NT2/D1 (cell line): ENCODE results near the gene PAFAH1B1.

Source experiments
- YY1 ChIP-seq: IDR thresholded peaks from 2 replicates; pipeline ENCODE4 v1.6.1; 2011; ENCODE audit not compliant: insufficient read length, insufficient read depth
- ZNF274 ChIP-seq: IDR thresholded peaks from 2 replicates; pipeline ENCODE4 v1.6.1; 2011; ENCODE audit warnings: mild to moderate bottlenecking, low read depth, low read length

DNA sequence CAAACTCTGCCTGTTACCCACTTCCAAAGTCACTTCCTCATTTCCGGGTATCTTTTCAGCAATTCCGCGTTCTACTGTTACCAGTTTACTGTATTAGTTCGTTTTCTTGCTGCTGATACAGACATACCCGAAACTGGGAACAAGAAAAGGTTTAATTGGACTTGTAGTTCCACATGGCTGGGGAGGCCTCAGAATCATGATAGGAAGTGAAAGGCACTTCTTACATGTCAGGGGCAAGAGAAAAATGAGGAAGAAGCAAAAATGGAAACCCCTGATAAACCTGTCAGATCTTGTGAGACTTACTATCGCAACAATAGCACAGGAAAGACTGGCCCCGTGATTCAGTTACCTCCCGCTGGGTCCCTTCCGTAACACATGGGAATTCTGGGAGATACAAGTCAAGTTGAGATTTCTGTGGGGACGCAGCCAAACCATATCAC, 30.9 kb downstream of the PAFAH1B1 start:
- TF ChIP-seq YY1 = no peak
- no peak for TF ChIP-seq ZNF274
